Skin epidermis (tissue), 12 donors: ENCODE data around the gene FKBP7.
"Not testable (repeated sequence)": the region's sequence is repeated elsewhere in the genome, so short reads cannot be mapped to it uniquely, and the experiment has no call there.

Experiments
- H3K27ac ChIP-seq, 21 experiments: fragments of 200-600 bp; sonication (generic) in 11 of 21; one replicate each; pipeline ENCODE4 v1.5.0; 2020; ENCODE audit warnings: mild to moderate bottlenecking in 3 of 21, inconsistent platforms in 2 of 21, moderate library complexity in 2 of 21
- H3K4me3 ChIP-seq, 7 experiments: fragments of 200-600 bp; sonication (generic) in 2 of 7; one replicate each; pipeline ENCODE4 v1.5.0; 2020; ENCODE audit warnings: inconsistent platforms in 2 of 7, mild to moderate bottlenecking in 2 of 7, moderate library complexity in 1 of 7

The FKBP7 gene

GRCh38 chr2:178496049-178496448 is 17.6 kb upstream of the FKBP7 start:
- Histone ChIP-seq H3K27ac (no peak overlapping the region), H3K4me3 (no peak overlapping the region)

- no peak overlapping the region for H3K27ac ChIP-seq
- no peak overlapping the region for H3K4me3 ChIP-seq
These were observed 13.2 kb upstream of the FKBP7 start for GRCh38 chr2:178491612-178492011.

- Histone ChIP-seq H3K27ac (no peak overlapping the region), H3K4me3 (no peak overlapping the region)
These were observed 7.0 kb upstream of the FKBP7 start for GRCh38 chr2:178485356-178485755.

- H3K27ac ChIP-seq: no peak overlapping the region
- no peak overlapping the region for H3K4me3 ChIP-seq
These were observed 6.0 kb upstream of the FKBP7 start for GRCh38 chr2:178484245-178485041.

- Histone ChIP-seq H3K4me3 (no peak overlapping the region), H3K27ac (no peak overlapping the region)
These were observed 4.0 kb upstream of the FKBP7 start for GRCh38 chr2:178482437-178482836.

- Histone ChIP-seq H3K4me3 (peak within 1 kb of the TSS; percentile 61 to 96 (median 88)), H3K27ac (peak within 1 kb of the TSS; percentile 66 to 96 (median 90))
These were observed 2.1 kb upstream of the FKBP7 start, which contains the start of gene PLEKHA3 for GRCh38 chr2:178480227-178481181. Gene PLEKHA3 (plus strand): TSS chr2:178480457. CDS start chr2:178480870, 413 bp downstream.

- peak overlapping the region in 20 of 21 experiments; percentile 72 to 96 (median 90) for H3K27ac ChIP-seq
- peak overlapping the region; percentile 61 to 96 (median 88) for H3K4me3 ChIP-seq
These were observed 1.4 kb upstream of the FKBP7 start for GRCh38 chr2:178479758-178480226.

- Histone ChIP-seq H3K4me3 (peak overlapping the region; percentile 56 to 71 (median 61)), H3K27ac (peak overlapping the region in 18 of 21 experiments; percentile 81 to 94 (median 90))
These were observed 846 bp upstream of the FKBP7 start for GRCh38 chr2:178479275-178479616.

- Histone ChIP-seq H3K27ac (peak overlapping the region; percentile 10 to 97 (median 89)), H3K4me3 (peak overlapping the region; percentile 56 to 71 (median 61))
These were observed 316 bp downstream of the FKBP7 start for GRCh38 chr2:178478130-178478438.

GRCh38 chr2:178477443-178478129 is 814 bp downstream of the FKBP7 start:
- H3K27ac ChIP-seq: peak overlapping the region in 19 of 21 experiments; percentile 3 to 97 (median 89)
- H3K4me3 ChIP-seq: peak overlapping the region; percentile 56 to 71 (median 61)

GRCh38 chr2:178476477-178476876 is 1.9 kb downstream of the FKBP7 start:
- H3K4me3 ChIP-seq: no peak overlapping the region
- H3K27ac ChIP-seq: no peak overlapping the region

GRCh38 chr2:178474560-178474959 is 3.8 kb downstream of the FKBP7 start:
- H3K27ac ChIP-seq: no peak overlapping the region

GRCh38 chr2:178473931-178474330 is 4.5 kb downstream of the FKBP7 start:
- Histone ChIP-seq H3K27ac (no peak overlapping the region), H3K4me3 (no peak overlapping the region)

More at GRCh38 chr2:178474560-178474959, 3.8 kb downstream of the FKBP7 start:
- no peak overlapping the region for H3K4me3 ChIP-seq

GRCh38 chr2:178473373-178473772 is 5.0 kb downstream of the FKBP7 start:
- no peak overlapping the region for H3K27ac ChIP-seq
- no peak overlapping the region for H3K4me3 ChIP-seq

GRCh38 chr2:178471313-178471712 is 7.1 kb downstream of the FKBP7 start:
- not testable (repeated sequence) for H3K27ac ChIP-seq, H3K4me3 ChIP-seq

GRCh38 chr2:178469219-178469849 is 9.1 kb downstream of the FKBP7 start:
- H3K4me3 ChIP-seq: no peak overlapping the region

GRCh38 chr2:178457390-178457886 is 21.0 kb downstream of the FKBP7 start:
- H3K27ac ChIP-seq: no peak overlapping the region
- H3K4me3 ChIP-seq: no peak overlapping the region

More at GRCh38 chr2:178469219-178469849, 9.1 kb downstream of the FKBP7 start:
- no peak overlapping the region for H3K27ac ChIP-seq

- no peak overlapping the region for H3K4me3 ChIP-seq
- no peak overlapping the region for H3K27ac ChIP-seq
These were observed 22.5 kb downstream of the FKBP7 start for GRCh38 chr2:178455947-178456346.

- Histone ChIP-seq H3K27ac (no peak overlapping the region), H3K4me3 (no peak overlapping the region)
These were observed 25.5 kb downstream of the FKBP7 start for GRCh38 chr2:178452870-178453269.
